Fibroblast of lung (primary cell): Measurements from ENCODE around the gene NUP160. TPM values are rescaled to one million over a fixed set of nuclear protein-coding genes. Genes with fewer than 3 reads are reported as not detected.

Experiments used
- DNase-seq, 2 donors: peaks; one replicate each; pipeline versions ENCODE4 v3.0.0 to v3.0.0-alpha.2; 2010; ENCODE audit warnings: low read depth in 2 of 2
- H2AFZ ChIP-seq: 2 replicates; pipeline ENCODE4 v1.5.1; 2012; ENCODE audit warnings: low read length, control low read depth, inconsistent platforms
- H3K27ac ChIP-seq: 2 replicates; pipeline ENCODE4 v1.5.1; 2011; ENCODE audit warnings: low read length, control low read depth; ENCODE audit not compliant: insufficient read depth
- H3K27me3 ChIP-seq: 2 replicates; pipeline ENCODE4 v1.5.1; 2011; ENCODE audit warnings: mild to moderate bottlenecking, low read length; ENCODE audit not compliant: control insufficient read depth, insufficient read depth
- H3K36me3 ChIP-seq: 2 replicates; pipeline ENCODE4 v1.5.1; 2011; ENCODE audit warnings: low read length; ENCODE audit not compliant: control insufficient read depth, insufficient read depth
- H3K4me1 ChIP-seq: 2 replicates; pipeline ENCODE4 v1.5.1; 2011; ENCODE audit warnings: low read length; ENCODE audit not compliant: control insufficient read depth, insufficient read depth; ENCODE audit errors: extremely low read depth
- H3K4me2 ChIP-seq: 2 replicates; pipeline ENCODE4 v1.5.1; 2011; ENCODE audit warnings: low read length, control low read depth; ENCODE audit not compliant: insufficient read depth; ENCODE audit errors: extremely low read depth
- H3K4me3 ChIP-seq, 4 experiments: fragments of 200-600 bp in 1 of 4; sonication (generic) in 1 of 4; replicated peaks in 1 of 4; 2 replicates each; pipeline ENCODE4 v1.5.1; 2011 to 2016; ENCODE audit warnings: low read length in 4 of 4, low read depth in 3 of 4, mild to moderate bottlenecking in 3 of 4, control low read depth in 2 of 4, inconsistent platforms in 1 of 4, mixed read lengths in 1 of 4; ENCODE audit not compliant: insufficient read depth in 1 of 4; ENCODE audit errors: control extremely low read depth in 1 of 4
- H3K79me2 ChIP-seq: 2 replicates; pipeline ENCODE4 v1.5.1; 2012; ENCODE audit warnings: mild to moderate bottlenecking, low read length, inconsistent platforms; ENCODE audit not compliant: control insufficient read depth, insufficient read depth
- H3K9ac ChIP-seq: 2 replicates; pipeline ENCODE4 v1.5.1; 2011; ENCODE audit warnings: mild to moderate bottlenecking, low read length, control low read depth; ENCODE audit not compliant: insufficient read depth
- H3K9me3 ChIP-seq: 2 replicates; pipeline ENCODE4 v1.5.1; 2012; ENCODE audit warnings: low read depth, low read length; ENCODE audit not compliant: control insufficient read depth, insufficient read depth
- H4K20me1 ChIP-seq: 2 replicates; pipeline ENCODE4 v1.5.1; 2011; ENCODE audit warnings: low read length; ENCODE audit not compliant: control insufficient read depth, insufficient read depth; ENCODE audit errors: extremely low read depth
- EZH2 ChIP-seq: IDR thresholded peaks from 2 replicates; pipeline ENCODE4 v1.5.1; 2012; ENCODE audit warnings: low read length, control low read depth, mild to moderate bottlenecking; ENCODE audit errors: missing control alignments
- polyA plus RNA-seq, 2 donors: library from polyadenylated mRNA; depleted of rRNA in 1 of 2; stranded (reverse) in 1 of 2; unstranded in 1 of 2; fragments of >200 nt; gene quantifications; 2 replicates each; pipeline ENCODE4 v1.2.1, GENCODE V29; 2011 to 2012; ENCODE audit warnings: missing spikeins in 1 of 2
- total RNA-seq: library from RNA; depleted of rRNA; stranded (reverse); fragments of >200 nt; gene quantifications from 2 replicates; pipeline ENCODE4 v1.2.1, GENCODE V29; 2014
- TF ChIP-seq, protein P1 (sequence below), 2 donors: IDR thresholded peaks in 1 of 2; conservative IDR thresholded peaks in 1 of 2; 1 replicate in 1 of 2; 2 replicates in 1 of 2; pipeline ENCODE4 v1.5.1; 2011 to 2012; ENCODE audit warnings: low read length in 2 of 2, control low read depth in 1 of 2, inconsistent platforms in 1 of 2, low read depth in 1 of 2, mild to moderate bottlenecking in 1 of 2

The NUP160 gene
- total and polyA plus RNA-seq, 2 donors (not counting 1 experiment from before 2014, with no cell fraction given): 25.8 to 25.9 TPM

DNA sequence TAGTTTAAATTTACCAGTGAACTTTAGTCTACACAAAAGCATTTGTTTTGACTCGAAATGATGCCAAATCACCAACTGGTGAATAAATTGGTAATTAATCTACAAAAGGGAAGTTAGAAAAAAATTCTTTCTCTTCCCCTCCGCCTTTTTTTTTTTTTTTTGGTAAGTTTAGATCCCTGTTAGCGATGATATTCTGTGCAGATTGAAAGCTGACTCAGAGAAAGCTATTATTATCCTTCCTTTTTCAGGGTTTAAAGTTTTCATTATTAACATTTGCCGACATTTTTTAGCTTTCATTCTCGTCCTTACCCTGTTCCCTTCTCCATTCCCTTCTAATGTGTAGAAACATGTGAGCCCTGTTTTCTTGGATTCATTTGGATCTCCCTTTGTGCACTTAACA, 16.8 kb upstream of the NUP160 start:
- Histone ChIP-seq H3K27ac (peak overlapping the region; percentile 83), H3K4me3 (peak overlapping the region in 1 of 4 experiments; percentile 15)

DNA sequence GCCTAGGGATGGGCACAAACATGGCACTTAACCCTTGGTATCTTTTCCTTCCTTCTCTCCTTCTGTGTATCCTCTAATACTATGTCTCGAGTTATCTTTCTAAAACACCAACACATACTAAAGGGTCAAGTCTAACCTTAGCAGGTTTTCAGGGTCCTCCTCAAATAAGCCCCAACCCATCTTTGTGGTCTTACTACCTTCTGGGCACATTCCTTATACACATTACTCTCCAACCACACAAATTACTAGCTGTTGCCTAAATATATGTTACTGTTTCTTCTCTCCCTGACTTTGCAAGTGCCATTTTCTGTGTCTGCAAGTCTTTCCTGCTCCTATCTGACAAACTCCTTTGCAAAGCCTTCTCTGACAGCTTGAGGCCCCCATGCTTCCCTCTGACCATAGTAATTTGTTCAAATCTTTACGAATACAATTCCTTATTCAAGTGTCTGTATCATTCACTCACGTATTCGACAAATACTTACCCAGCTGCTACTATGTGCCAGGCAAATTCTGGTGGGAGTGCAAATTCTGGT, 15.8 kb upstream of the NUP160 start:
- Histone ChIP-seq H2AFZ (peak overlapping the region; percentile 17), H3K9ac (peak overlapping the region; percentile 8), H3K79me2 (no peaks in the 10 kb centered on the region), H3K9me3 (no peaks in the 10 kb centered on the region), H3K27me3 (no peaks in the 10 kb centered on the region), H3K27ac (peak overlapping the region; percentile 83), H3K4me2 (peak overlapping the region; percentile 44), H4K20me1 (no peaks in the 10 kb centered on the region), H3K4me1 (peaks cover 11% of the 10 kb centered on the region), H3K4me3 (no peak overlapping the region), H3K36me3 (no peaks in the 10 kb centered on the region)
- TF ChIP-seq, protein P1, sequence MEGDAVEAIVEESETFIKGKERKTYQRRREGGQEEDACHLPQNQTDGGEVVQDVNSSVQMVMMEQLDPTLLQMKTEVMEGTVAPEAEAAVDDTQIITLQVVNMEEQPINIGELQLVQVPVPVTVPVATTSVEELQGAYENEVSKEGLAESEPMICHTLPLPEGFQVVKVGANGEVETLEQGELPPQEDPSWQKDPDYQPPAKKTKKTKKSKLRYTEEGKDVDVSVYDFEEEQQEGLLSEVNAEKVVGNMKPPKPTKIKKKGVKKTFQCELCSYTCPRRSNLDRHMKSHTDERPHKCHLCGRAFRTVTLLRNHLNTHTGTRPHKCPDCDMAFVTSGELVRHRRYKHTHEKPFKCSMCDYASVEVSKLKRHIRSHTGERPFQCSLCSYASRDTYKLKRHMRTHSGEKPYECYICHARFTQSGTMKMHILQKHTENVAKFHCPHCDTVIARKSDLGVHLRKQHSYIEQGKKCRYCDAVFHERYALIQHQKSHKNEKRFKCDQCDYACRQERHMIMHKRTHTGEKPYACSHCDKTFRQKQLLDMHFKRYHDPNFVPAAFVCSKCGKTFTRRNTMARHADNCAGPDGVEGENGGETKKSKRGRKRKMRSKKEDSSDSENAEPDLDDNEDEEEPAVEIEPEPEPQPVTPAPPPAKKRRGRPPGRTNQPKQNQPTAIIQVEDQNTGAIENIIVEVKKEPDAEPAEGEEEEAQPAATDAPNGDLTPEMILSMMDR (conservative IDR thresholded peaks at IDR 0.05 in 1 of 2, IDR thresholded peaks at IDR 0.05 in 1 of 2; ENCODE audit: low read depth in 1 of 2, low read length in 2 of 2): no peak
- no peak for TF ChIP-seq EZH2
- DNase-seq: no peak

More for the DNA sequence above, 16.8 kb upstream of the NUP160 start:
- Histone ChIP-seq H3K9ac (no peak overlapping the region), H3K79me2 (no peaks in the 10 kb centered on the region), H3K4me2 (peak overlapping the region; percentile 73), H3K4me1 (peaks cover 14% of the 10 kb centered on the region), H3K9me3 (no peaks in the 10 kb centered on the region), H2AFZ (peak overlapping the region; percentile 66), H3K27me3 (no peaks in the 10 kb centered on the region), H3K36me3 (no peaks in the 10 kb centered on the region), H4K20me1 (no peaks in the 10 kb centered on the region)
- DNase-seq: no peak
- TF ChIP-seq, protein P1 (conservative IDR thresholded peaks at IDR 0.05 in 1 of 2, IDR thresholded peaks at IDR 0.05 in 1 of 2; ENCODE audit: low read depth in 1 of 2, low read length in 2 of 2): no peak
- no peak for TF ChIP-seq EZH2

DNA sequence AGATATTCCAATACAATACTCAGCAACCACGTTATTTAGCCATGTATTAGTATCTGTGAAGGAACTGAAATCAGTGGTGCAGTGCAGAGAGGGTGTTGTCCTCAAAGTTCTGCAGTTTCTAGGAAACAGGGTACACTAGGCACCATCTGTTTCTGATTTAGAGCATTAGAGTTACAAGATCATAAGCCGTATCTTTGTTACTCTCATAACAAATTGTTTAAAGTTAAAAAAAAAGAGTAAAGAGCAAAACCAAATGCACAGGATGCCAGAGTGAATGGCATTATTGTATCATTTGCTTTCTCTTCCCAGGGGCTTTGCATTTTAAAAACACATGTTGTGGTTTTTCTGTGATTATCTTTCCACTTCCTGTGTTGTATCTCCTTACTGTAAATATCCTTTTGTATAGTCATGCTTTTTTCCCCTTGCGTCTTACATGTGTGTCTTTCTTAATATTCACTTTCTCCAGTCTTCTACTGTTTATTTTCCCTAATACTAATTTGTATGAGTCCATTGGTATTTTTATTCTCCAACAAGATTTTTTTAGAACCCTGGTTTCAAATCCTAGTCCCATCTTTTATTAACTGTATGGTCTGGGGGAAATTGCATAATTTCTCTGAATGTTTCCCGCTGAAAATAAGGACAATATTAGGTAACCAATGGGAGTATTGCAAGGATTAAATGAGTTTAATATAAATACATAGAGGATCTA, 15.2 kb upstream of the NUP160 start:
- TF ChIP-seq, protein P1 (conservative IDR thresholded peaks at IDR 0.05 in 1 of 2, IDR thresholded peaks at IDR 0.05 in 1 of 2; ENCODE audit: low read depth in 1 of 2, low read length in 2 of 2): no peak
- peak overlapping the region in 1 of 4 experiments; percentile 26 for H3K4me3 ChIP-seq
- peak; percentile 73 to 85 for DNase-seq
- H3K79me2 ChIP-seq: no peaks in the 10 kb centered on the region
- H3K27ac ChIP-seq: peak overlapping the region; percentile 83
- peak overlapping the region; percentile 44 for H3K4me2 ChIP-seq
- H4K20me1 ChIP-seq: no peaks in the 10 kb centered on the region
- no peaks in the 10 kb centered on the region for H3K27me3 ChIP-seq
- peak overlapping the region; percentile 8 for H3K9ac ChIP-seq
- H2AFZ ChIP-seq: no peak overlapping the region
- H3K4me1 ChIP-seq: peaks cover 11% of the 10 kb centered on the region
- no peaks in the 10 kb centered on the region for H3K9me3 ChIP-seq
- no peaks in the 10 kb centered on the region for H3K36me3 ChIP-seq
